Gastrocnemius medialis (tissue), 4 donors: ENCODE data around the gene ZNF839.
"Not testable (repeated sequence)": the region's sequence is repeated elsewhere in the genome, so short reads cannot be mapped to it uniquely, and the experiment has no call there.

Source experiments
- CTCF ChIP-seq, 5 experiments: fragments of 450-650 bp in 3 of 5; fragments of 200-600 bp in 2 of 5; sonication (generic) in 2 of 5; IDR thresholded peaks in 4 of 5; conservative IDR thresholded peaks in 1 of 5; 1 replicate in 4 of 5; 2 replicates in 1 of 5; pipeline ENCODE4 v1.5.1; 2016 to 2019; ENCODE audit warnings: antibody characterized with exemption in 5 of 5, mild to moderate bottlenecking in 3 of 5, moderate library complexity in 3 of 5
- POLR2A ChIP-seq, 2 donors: fragments of 450-650 bp; IDR thresholded peaks; one replicate each; pipeline ENCODE4 v1.6.1; 2017; ENCODE audit warnings: antibody characterized with exemption in 2 of 2, mild to moderate bottlenecking in 2 of 2, moderate library complexity in 2 of 2

GRCh38 chr14:102298303-102299070 lies 21.1 kb upstream of the ZNF839 start:
- not testable (repeated sequence) for TF ChIP-seq CTCF (IDR thresholded peaks at IDR 0.05 in 4 of 5, conservative IDR thresholded peaks at IDR 0.05 in 1 of 5); POLR2A (IDR thresholded peaks at IDR 0.05)
